Heart left ventricle (tissue), 16 donors: ENCODE data around the gene MCCC2. TPM values are rescaled to one million over a fixed set of nuclear protein-coding genes. Genes with fewer than 3 reads are reported as not detected.
"Not testable (repeated sequence)": the region's sequence is repeated elsewhere in the genome, so short reads cannot be mapped to it uniquely, and the experiment has no call there.

Experiments
- ATAC-seq, 4 donors: fragments of 200-7000 bp; cut with Tn5 transposase; one replicate each; pipeline ENCODE4 v1.9.1; 2020 to 2022; ENCODE audit warnings: moderate library complexity in 4 of 4, mild to moderate bottlenecking in 3 of 4, moderate number of reproducible peaks in 1 of 4
- DNase-seq, 5 donors: peaks; one replicate each; pipeline ENCODE4 v3.0.0-alpha.2; 2020
- H3K27ac ChIP-seq, 12 donors: fragments of 200-600 bp; sonication (generic) in 4 of 12; one replicate each; pipeline versions ENCODE4 v1.5.0 to v1.8.0; 2016 to 2022; ENCODE audit warnings: mild to moderate bottlenecking in 2 of 12
- H3K27me3 ChIP-seq, 9 donors: fragments of 200-600 bp; sonication (generic) in 2 of 9; one replicate each; pipeline versions ENCODE4 v1.5.1 to v1.8.0; 2016 to 2022; ENCODE audit warnings: mild to moderate bottlenecking in 3 of 9
- H3K36me3 ChIP-seq, 9 donors: fragments of 200-600 bp; sonication (generic) in 2 of 9; one replicate each; pipeline versions ENCODE4 v1.5.0 to v1.8.0; 2018 to 2022; ENCODE audit warnings: mild to moderate bottlenecking in 2 of 9
- H3K4me1 ChIP-seq, 12 donors: fragments of 200-600 bp; sonication (generic) in 4 of 12; one replicate each; pipeline versions ENCODE4 v1.5.0 to v1.8.0; 2016 to 2022; ENCODE audit warnings: mild to moderate bottlenecking in 3 of 12
- H3K4me3 ChIP-seq, 12 donors: fragments of 200-600 bp; sonication (generic) in 4 of 12; one replicate each; pipeline versions ENCODE4 v1.5.0 to v1.8.0; 2017 to 2022; ENCODE audit warnings: mild to moderate bottlenecking in 9 of 12, moderate library complexity in 4 of 12
- H3K9me3 ChIP-seq, 12 donors: fragments of 200-600 bp; sonication (generic) in 4 of 12; one replicate each; pipeline versions ENCODE4 v1.5.0 to v1.8.0; 2016 to 2022; ENCODE audit warnings: mild to moderate bottlenecking in 1 of 12
- CTCF ChIP-seq, 12 donors: fragments of 200-600 bp; sonication (generic) in 4 of 12; IDR thresholded peaks; one replicate each; pipeline versions ENCODE4 v1.5.0 to v1.8.0; 2018 to 2022; ENCODE audit warnings: antibody characterized with exemption in 12 of 12, mild to moderate bottlenecking in 5 of 12
- POLR2A ChIP-seq, 2 donors: fragments of 450-650 bp; IDR thresholded peaks; one replicate each; pipeline ENCODE4 v1.6.1; 2017; ENCODE audit warnings: antibody characterized with exemption in 2 of 2, mild to moderate bottlenecking in 2 of 2, moderate library complexity in 2 of 2
- WGBS, 4 donors: extraction: QIAGEN DNeasy Blood & Tissue Kit in 2 of 4; methylation state at CpG; one replicate each; pipeline versions ENCODE4 v1.1.5 to v1.1.7; 2013 to 2018; 5-methylcytosine and 5-hydroxymethylcytosine counted together
- intact Hi-C, 10 donors: fragments of 100-400 bp; cut with DNase I; formaldehyde crosslinking; loops; one replicate each; pipeline versions ENCODE4 v1.11.1 to v1.14.2; 2022
- polyA plus RNA-seq, 2 donors: library from polyadenylated mRNA; stranded (reverse); fragments of 200-250 nt; gene quantifications; one replicate each; pipeline ENCODE4 v1.2.3, GENCODE V29; 2013
- total RNA-seq, 9 donors: library from RNA; depleted of rRNA in 2 of 9; stranded (reverse); fragments of >200 nt in 2 of 9; fragmentation: NEBNext Ultra II Directional in 3 of 9; extraction: Animal tissue kit (Norgen Biotek cat#: 25700) in 3 of 9; gene quantifications; one replicate each; pipeline versions ENCODE4 v1.1.0 to v1.2.4, GENCODE V29; 2016 to 2023
- donor health status: ischemic (EF 13 %, LVEDD 7.1; RV severe dilation, severe dysfunction).
- donor health status: healthy with polysubstance abuse.
- donor health status: DM: no; HTN: yes; CAD: no.
- donor health status: DM: no; HTN: no; CAD: no.
- donor health status: ischemic (EF 25% LVEDD 6.9; RV normal size, moderate dysfunction).
- donor health status: ischemic (EF 25% LVEDD 5.7; RV mildly dilated, moderate dysfunction).
- donor health status: healthy.
- donor health status: DM: yes; HTN: yes; CAD: no.
- donor health status: ischemic (EF 35%, LVEDD 5.7; RV mildly dilated, moderate dysfunction).
- donor health status: nonischemic (EF 11% LVEDD 7.7; RV severe dilation, severe dysfunction).
- donor health status: DM: yes; HTN: yes; CAD: no.
- donor health status: PGD.
- donor health status: ischemic (EF 29% LVEDD 5.4; RV normal size, mild dysfunction).
- donor health status: nonischemic (EF 23%, LVEDD 6.1; RV moderate dilation, normal function).

The MCCC2 gene
- total and polyA plus RNA-seq, 11 donors = 74.3 to 153 (median 97.5) TPM

GRCh38 chr5:71573591-71573990 is 13.5 kb upstream of the MCCC2 start:
- intact Hi-C loops = loop anchor here (2.0 to 5.0 kb wide), 2 partner anchors 184 to 185 kb away; no protein-coding TSS in a partner anchor
- H3K9me3 ChIP-seq = no peaks in the 10 kb centered on the region
- peaks cover 0 to 4% (median under 1%) of the 10 kb centered on the region in 9 donors for H3K36me3 ChIP-seq
- no peaks in the 10 kb centered on the region for H3K27me3 ChIP-seq
- H3K4me1 ChIP-seq = peaks cover 0 to 8% (median 0%) of the 10 kb centered on the region in 12 donors
- no peak overlapping the region for H3K27ac ChIP-seq
- TF ChIP-seq CTCF (IDR thresholded peaks at IDR 0.05) (peak in 9 of 12 donors; percentile 5 to 38 (median 27)), POLR2A (IDR thresholded peaks at IDR 0.05) (no peak)
- DNase-seq (no peak), ATAC-seq (peak; percentile 68 to 85 (median 82))
- 44 to 62% (median 54%) methylated on average over 7 of the region's 7 CpGs for WGBS, 4 donors
- no peak overlapping the region for H3K4me3 ChIP-seq

GRCh38 chr5:71575588-71575987 is 11.6 kb upstream of the MCCC2 start:
- H3K36me3 ChIP-seq, H3K9me3 ChIP-seq, intact Hi-C loops, H3K4me3 ChIP-seq, H3K27ac ChIP-seq, ATAC-seq, H3K4me1 ChIP-seq, DNase-seq, H3K27me3 ChIP-seq: not testable (repeated sequence)
- 95 to 99% (median 95%) methylated on average over 4 of the region's 4 CpGs for WGBS, 4 donors

- ATAC-seq (no peak), DNase-seq (no peak)
- Histone ChIP-seq H3K4me1 (peaks cover 0 to 8% (median 0%) of the 10 kb centered on the region in 12 donors), H3K9me3 (no peaks in the 10 kb centered on the region), H3K27me3 (no peaks in the 10 kb centered on the region), H3K27ac (no peak overlapping the region), H3K4me3 (no peak overlapping the region), H3K36me3 (no peaks in the 10 kb centered on the region)
- WGBS, 4 donors = 89 to 99% (median 97%) methylated on average over 3 of the region's 3 CpGs
- no peak for TF ChIP-seq POLR2A (IDR thresholded peaks at IDR 0.05)
- TF ChIP-seq CTCF (IDR thresholded peaks at IDR 0.05) = no peak
- intact Hi-C loops = no loop called here
Measured at GRCh38 chr5:71576241-71576640, 10.9 kb upstream of the MCCC2 start.

- intact Hi-C loops, H3K27ac ChIP-seq, H3K27me3 ChIP-seq, ATAC-seq, H3K36me3 ChIP-seq, H3K4me1 ChIP-seq, H3K9me3 ChIP-seq, DNase-seq, H3K4me3 ChIP-seq: not testable (repeated sequence)
- 82 to 96% (median 94%) methylated on average over 6 of the region's 6 CpGs for WGBS, 4 donors
Measured at GRCh38 chr5:71577839-71578238, 9.3 kb upstream of the MCCC2 start.

GRCh38 chr5:71582945-71583584 is 4.1 kb upstream of the MCCC2 start:
- intact Hi-C loops = no loop called here
- Histone ChIP-seq H3K27me3 (no peaks in the 10 kb centered on the region), H3K36me3 (no peaks in the 10 kb centered on the region), H3K4me3 (no peak overlapping the region), H3K9me3 (no peaks in the 10 kb centered on the region), H3K4me1 (peaks cover 0 to 14% (median 8%) of the 10 kb centered on the region in 12 donors), H3K27ac (no peak overlapping the region)
- 78 to 86% (median 82%) methylated on average over 4 of the region's 4 CpGs for WGBS, 4 donors
- ATAC-seq (no peak), DNase-seq (no peak)
- no peak for TF ChIP-seq CTCF (IDR thresholded peaks at IDR 0.05)
